ENCODE data around the gene ARHGAP26.

Gene ARHGAP26

DNA sequence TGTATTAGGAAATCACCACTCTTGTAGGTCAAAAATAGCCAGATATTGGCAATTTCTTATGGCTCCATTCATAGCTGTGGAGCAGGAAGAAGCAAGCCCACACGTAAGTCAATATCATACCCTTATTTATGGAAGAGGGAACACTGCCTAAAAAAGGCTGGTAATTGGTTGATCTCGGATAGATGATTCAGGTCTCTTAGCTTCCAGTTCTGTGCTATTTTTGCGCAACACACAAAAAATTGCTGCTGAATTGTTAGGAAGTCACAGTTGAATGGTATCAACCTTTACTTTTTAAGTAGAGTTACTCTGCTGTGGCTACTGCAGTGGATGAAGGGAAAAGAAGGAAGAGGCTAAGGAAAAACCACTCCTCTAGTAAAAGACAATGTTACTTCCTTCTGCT lies 168.8 kb downstream of the ARHGAP26 start:
- H3K9me3 ChIP-seq (ENCODE audit: insufficient read depth, low read length), result no peaks in the 10 kb centered on the region
- H3K4me1 ChIP-seq (ENCODE audit: insufficient read depth, insufficient read length), result no peaks in the 10 kb centered on the region
- TF ChIP-seq YY1 (IDR thresholded peaks at IDR 0.05; ENCODE audit: insufficient read depth, insufficient read length), result no peak
- no peak for TF ChIP-seq ZNF274 (IDR thresholded peaks at IDR 0.05; ENCODE audit: low read depth, low read length)
- no peak for TF ChIP-seq SUZ12 (IDR thresholded peaks at IDR 0.05; ENCODE audit: extremely low read depth, insufficient read depth, insufficient read length)
- no peaks in the 10 kb centered on the region for H3K27me3 ChIP-seq (ENCODE audit: insufficient read depth, insufficient read length)
- no peak overlapping the region for H3K4me3 ChIP-seq (ENCODE audit: insufficient read length, low read depth)
- DNase-seq (ENCODE audit: low read depth, low spot score), result no peak
- no peaks in the 10 kb centered on the region for H3K36me3 ChIP-seq (ENCODE audit: insufficient read depth, insufficient read length, low read length)
- no peak overlapping the region for H3K9ac ChIP-seq (ENCODE audit: insufficient read length, low read depth)

- Histone ChIP-seq H3K27me3 (ENCODE audit: insufficient read depth, insufficient read length) (no peaks in the 10 kb centered on the region), H3K36me3 (ENCODE audit: insufficient read depth, insufficient read length, low read length) (no peaks in the 10 kb centered on the region), H3K4me3 (ENCODE audit: insufficient read length, low read depth) (no peak overlapping the region), H3K9me3 (ENCODE audit: insufficient read depth, low read length) (no peaks in the 10 kb centered on the region), H3K4me1 (ENCODE audit: insufficient read depth, insufficient read length) (no peaks in the 10 kb centered on the region), H3K9ac (ENCODE audit: insufficient read length, low read depth) (no peak overlapping the region)
- TF ChIP-seq SUZ12 (IDR thresholded peaks at IDR 0.05; ENCODE audit: extremely low read depth, insufficient read depth, insufficient read length), result no peak
- TF ChIP-seq YY1 (IDR thresholded peaks at IDR 0.05; ENCODE audit: insufficient read depth, insufficient read length), result no peak
- no peak for TF ChIP-seq ZNF274 (IDR thresholded peaks at IDR 0.05; ENCODE audit: low read depth, low read length)
- DNase-seq (ENCODE audit: low read depth, low spot score), result no peak
Observed at GRCh38 chr5:142939884-142940283, 169.7 kb downstream of the ARHGAP26 start.

GRCh38 chr5:142941245-142941644 lies 171.1 kb downstream of the ARHGAP26 start:
- Histone ChIP-seq H3K9ac (ENCODE audit: insufficient read length, low read depth) (no peak overlapping the region), H3K27me3 (ENCODE audit: insufficient read depth, insufficient read length) (no peaks in the 10 kb centered on the region), H3K4me1 (ENCODE audit: insufficient read depth, insufficient read length) (no peaks in the 10 kb centered on the region), H3K4me3 (ENCODE audit: insufficient read length, low read depth) (no peak overlapping the region), H3K36me3 (ENCODE audit: insufficient read depth, insufficient read length, low read length) (no peaks in the 10 kb centered on the region), H3K9me3 (ENCODE audit: insufficient read depth, low read length) (no peaks in the 10 kb centered on the region)
- TF ChIP-seq SUZ12 (IDR thresholded peaks at IDR 0.05; ENCODE audit: extremely low read depth, insufficient read depth, insufficient read length), result no peak
- DNase-seq (ENCODE audit: low read depth, low spot score), result no peak

DNA sequence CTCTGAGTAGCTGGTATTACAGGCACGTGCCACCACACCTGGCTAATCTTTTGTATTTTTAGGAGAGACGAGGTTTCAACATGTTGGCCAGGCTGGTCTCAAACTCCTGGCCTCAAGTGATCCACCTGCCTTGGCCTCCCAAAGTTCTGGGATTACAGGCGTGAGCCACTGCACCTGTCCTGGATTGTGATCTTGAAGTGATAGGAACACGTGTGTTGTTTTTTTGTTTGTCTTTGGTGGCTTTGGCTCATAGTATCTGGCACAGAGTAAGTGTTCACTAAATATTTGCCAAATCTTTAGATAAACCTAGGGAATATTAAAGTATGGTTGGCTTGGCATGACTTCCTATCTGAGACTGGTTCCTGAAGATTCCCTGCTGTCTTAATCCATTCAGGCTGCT lies 172.7 kb downstream of the ARHGAP26 start:
- TF ChIP-seq ZNF274 (IDR thresholded peaks at IDR 0.05; ENCODE audit: low read depth, low read length) (no peak), YY1 (IDR thresholded peaks at IDR 0.05; ENCODE audit: insufficient read depth, insufficient read length) (no peak), SUZ12 (IDR thresholded peaks at IDR 0.05; ENCODE audit: extremely low read depth, insufficient read depth, insufficient read length) (no peak)
- Histone ChIP-seq H3K9me3 (ENCODE audit: insufficient read depth, low read length) (no peaks in the 10 kb centered on the region), H3K9ac (ENCODE audit: insufficient read length, low read depth) (no peak overlapping the region), H3K4me1 (ENCODE audit: insufficient read depth, insufficient read length) (no peaks in the 10 kb centered on the region), H3K27me3 (ENCODE audit: insufficient read depth, insufficient read length) (no peaks in the 10 kb centered on the region), H3K36me3 (ENCODE audit: insufficient read depth, insufficient read length, low read length) (no peaks in the 10 kb centered on the region), H3K4me3 (ENCODE audit: insufficient read length, low read depth) (no peak overlapping the region)
- no peak for DNase-seq (ENCODE audit: low read depth, low spot score)

- Histone ChIP-seq H3K27me3 (ENCODE audit: insufficient read depth, insufficient read length) (no peaks in the 10 kb centered on the region), H3K36me3 (ENCODE audit: insufficient read depth, insufficient read length, low read length) (no peaks in the 10 kb centered on the region), H3K9ac (ENCODE audit: insufficient read length, low read depth) (no peak overlapping the region), H3K9me3 (ENCODE audit: insufficient read depth, low read length) (no peaks in the 10 kb centered on the region), H3K4me3 (ENCODE audit: insufficient read length, low read depth) (no peak overlapping the region), H3K4me1 (ENCODE audit: insufficient read depth, insufficient read length) (no peaks in the 10 kb centered on the region)
- TF ChIP-seq YY1 (IDR thresholded peaks at IDR 0.05; ENCODE audit: insufficient read depth, insufficient read length), result no peak
- TF ChIP-seq SUZ12 (IDR thresholded peaks at IDR 0.05; ENCODE audit: extremely low read depth, insufficient read depth, insufficient read length), result no peak
- TF ChIP-seq ZNF274 (IDR thresholded peaks at IDR 0.05; ENCODE audit: low read depth, low read length), result no peak
- no peak for DNase-seq (ENCODE audit: low read depth, low spot score)
Observed at GRCh38 chr5:142944140-142944539, 174.0 kb downstream of the ARHGAP26 start.

DNA sequence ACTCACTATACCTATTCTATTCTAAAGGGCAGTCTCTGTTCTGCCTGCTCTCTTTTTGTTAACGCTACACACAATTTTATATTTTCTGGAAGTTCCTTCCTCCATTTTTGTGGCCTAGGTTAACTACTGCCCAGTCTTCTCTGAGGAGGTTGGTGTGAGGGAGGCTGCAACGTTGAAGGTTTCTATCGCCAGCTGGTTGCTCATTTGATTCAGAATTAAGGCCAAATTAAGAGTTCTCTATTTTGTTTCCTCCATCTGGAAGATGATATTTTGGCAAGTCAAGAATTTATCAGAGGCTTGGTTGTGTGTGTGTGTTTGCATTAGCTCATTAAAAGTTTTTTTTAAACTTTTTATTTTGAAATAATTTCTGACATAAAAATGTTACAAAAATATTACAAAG lies 175.1 kb downstream of the ARHGAP26 start:
- Histone ChIP-seq H3K27me3 (ENCODE audit: insufficient read depth, insufficient read length) (no peaks in the 10 kb centered on the region), H3K36me3 (ENCODE audit: insufficient read depth, insufficient read length, low read length) (no peaks in the 10 kb centered on the region), H3K4me1 (ENCODE audit: insufficient read depth, insufficient read length) (no peaks in the 10 kb centered on the region), H3K4me3 (ENCODE audit: insufficient read length, low read depth) (no peak overlapping the region), H3K9me3 (ENCODE audit: insufficient read depth, low read length) (no peaks in the 10 kb centered on the region), H3K9ac (ENCODE audit: insufficient read length, low read depth) (no peak overlapping the region)
- DNase-seq (ENCODE audit: low read depth, low spot score), result no peak
- TF ChIP-seq ZNF274 (IDR thresholded peaks at IDR 0.05; ENCODE audit: low read depth, low read length) (no peak), SUZ12 (IDR thresholded peaks at IDR 0.05; ENCODE audit: extremely low read depth, insufficient read depth, insufficient read length) (no peak), YY1 (IDR thresholded peaks at IDR 0.05; ENCODE audit: insufficient read depth, insufficient read length) (no peak)

DNA sequence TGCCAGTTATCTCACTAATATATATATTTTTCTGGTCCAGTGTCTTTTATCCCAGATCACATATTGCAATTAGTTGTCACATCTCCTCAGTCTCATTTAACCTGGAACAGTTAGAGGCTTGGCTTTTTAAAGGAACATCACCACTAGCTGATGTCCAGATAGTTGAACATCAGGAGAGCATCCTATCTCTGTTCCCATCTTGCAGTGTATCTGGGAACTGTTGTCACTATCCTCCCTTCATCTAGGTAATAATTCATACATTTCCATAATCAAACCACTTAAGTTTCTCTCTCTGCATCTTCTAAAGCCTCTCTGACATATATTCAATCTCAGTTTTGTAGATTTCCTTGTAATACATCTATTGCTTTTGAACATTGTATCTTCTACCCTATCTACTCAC lies 175.7 kb downstream of the ARHGAP26 start:
- H3K27me3 ChIP-seq (ENCODE audit: insufficient read depth, insufficient read length), result no peaks in the 10 kb centered on the region
- DNase-seq (ENCODE audit: low read depth, low spot score), result no peak
- no peaks in the 10 kb centered on the region for H3K36me3 ChIP-seq (ENCODE audit: insufficient read depth, insufficient read length, low read length)
- no peak overlapping the region for H3K9ac ChIP-seq (ENCODE audit: insufficient read length, low read depth)
- no peaks in the 10 kb centered on the region for H3K9me3 ChIP-seq (ENCODE audit: insufficient read depth, low read length)
- H3K4me3 ChIP-seq (ENCODE audit: insufficient read length, low read depth), result no peak overlapping the region
- TF ChIP-seq SUZ12 (IDR thresholded peaks at IDR 0.05; ENCODE audit: extremely low read depth, insufficient read depth, insufficient read length) (no peak), ZNF274 (IDR thresholded peaks at IDR 0.05; ENCODE audit: low read depth, low read length) (no peak), YY1 (IDR thresholded peaks at IDR 0.05; ENCODE audit: insufficient read depth, insufficient read length) (no peak)
- H3K4me1 ChIP-seq (ENCODE audit: insufficient read depth, insufficient read length), result no peaks in the 10 kb centered on the region

Data from NT2/D1 (cell line).